Prostate gland (tissue), 2 donors: ENCODE results near the gene IGFL2.

Source experiments
- POLR2A ChIP-seq: fragments of 450-650 bp; IDR thresholded peaks from one replicate; pipeline ENCODE4 v1.6.1; 2016; ENCODE audit warnings: antibody characterized with exemption, mild to moderate bottlenecking
- POLR2AphosphoS5 ChIP-seq: sonication (generic); formaldehyde crosslinking; IDR thresholded peaks from one replicate; pipeline ENCODE4 v1.6.1; 2017; ENCODE audit warnings: antibody characterized with exemption
- TF ChIP-seq, protein P1 (sequence below), 4 experiments: fragments of 200-600 bp in 2 of 4; fragments of 450-650 bp in 2 of 4; sonication (generic) in 2 of 4; IDR thresholded peaks; 1 replicate in 3 of 4; 2 replicates in 1 of 4; pipeline ENCODE4 v1.5.1; 2016 to 2019; ENCODE audit warnings: antibody characterized with exemption in 4 of 4, mild to moderate bottlenecking in 2 of 4, moderate library complexity in 2 of 4

DNA sequence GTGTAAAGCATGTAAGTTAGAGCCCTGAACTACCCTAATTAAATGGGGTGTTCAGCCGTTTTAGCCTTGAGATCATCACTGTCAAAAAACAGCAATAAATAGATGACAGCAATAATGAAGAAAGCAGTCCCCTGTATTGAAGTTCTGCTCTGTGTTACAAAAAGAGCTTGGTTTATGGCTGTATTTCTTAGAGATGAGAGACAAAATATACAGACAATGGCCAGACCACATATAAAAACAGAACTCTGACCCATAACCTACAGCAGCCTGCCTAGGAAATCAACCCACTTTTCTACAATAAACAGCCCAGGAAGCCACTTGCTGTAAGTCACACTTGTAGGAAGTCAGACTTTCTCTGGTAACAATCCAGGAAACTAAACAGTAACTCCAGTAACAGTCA lies 34.3 kb upstream of the IGFL2 start:
- TF ChIP-seq, protein P1, sequence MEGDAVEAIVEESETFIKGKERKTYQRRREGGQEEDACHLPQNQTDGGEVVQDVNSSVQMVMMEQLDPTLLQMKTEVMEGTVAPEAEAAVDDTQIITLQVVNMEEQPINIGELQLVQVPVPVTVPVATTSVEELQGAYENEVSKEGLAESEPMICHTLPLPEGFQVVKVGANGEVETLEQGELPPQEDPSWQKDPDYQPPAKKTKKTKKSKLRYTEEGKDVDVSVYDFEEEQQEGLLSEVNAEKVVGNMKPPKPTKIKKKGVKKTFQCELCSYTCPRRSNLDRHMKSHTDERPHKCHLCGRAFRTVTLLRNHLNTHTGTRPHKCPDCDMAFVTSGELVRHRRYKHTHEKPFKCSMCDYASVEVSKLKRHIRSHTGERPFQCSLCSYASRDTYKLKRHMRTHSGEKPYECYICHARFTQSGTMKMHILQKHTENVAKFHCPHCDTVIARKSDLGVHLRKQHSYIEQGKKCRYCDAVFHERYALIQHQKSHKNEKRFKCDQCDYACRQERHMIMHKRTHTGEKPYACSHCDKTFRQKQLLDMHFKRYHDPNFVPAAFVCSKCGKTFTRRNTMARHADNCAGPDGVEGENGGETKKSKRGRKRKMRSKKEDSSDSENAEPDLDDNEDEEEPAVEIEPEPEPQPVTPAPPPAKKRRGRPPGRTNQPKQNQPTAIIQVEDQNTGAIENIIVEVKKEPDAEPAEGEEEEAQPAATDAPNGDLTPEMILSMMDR (IDR thresholded peaks at IDR 0.05) = no peak
- TF ChIP-seq POLR2A (no peak), POLR2AphosphoS5 (no peak)
